ENCODE measurements around the gene ADAP1.

The ADAP1 gene

DNA sequence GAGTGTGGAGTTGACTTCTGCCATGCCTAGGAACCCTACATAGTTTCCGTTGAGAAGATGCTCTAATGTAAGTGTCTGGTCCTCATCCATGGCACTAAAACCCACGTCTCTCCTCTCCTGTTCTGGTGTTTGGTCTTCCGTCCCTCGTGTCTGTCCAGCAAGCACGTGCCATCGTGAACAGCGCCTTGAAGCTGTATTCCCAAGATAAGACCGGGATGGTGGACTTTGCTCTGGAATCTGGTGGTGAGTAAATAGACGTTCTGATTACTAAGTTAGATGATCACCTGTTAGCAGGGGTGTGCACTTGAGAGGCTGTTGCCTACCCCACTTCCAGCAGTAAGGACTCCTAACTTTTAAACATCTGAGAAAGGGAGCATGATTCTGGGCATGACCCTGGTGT lies 93.3 kb downstream of the ADAP1 start:
- DNase-seq: no peak
- ATAC-seq: no peak

DNA sequence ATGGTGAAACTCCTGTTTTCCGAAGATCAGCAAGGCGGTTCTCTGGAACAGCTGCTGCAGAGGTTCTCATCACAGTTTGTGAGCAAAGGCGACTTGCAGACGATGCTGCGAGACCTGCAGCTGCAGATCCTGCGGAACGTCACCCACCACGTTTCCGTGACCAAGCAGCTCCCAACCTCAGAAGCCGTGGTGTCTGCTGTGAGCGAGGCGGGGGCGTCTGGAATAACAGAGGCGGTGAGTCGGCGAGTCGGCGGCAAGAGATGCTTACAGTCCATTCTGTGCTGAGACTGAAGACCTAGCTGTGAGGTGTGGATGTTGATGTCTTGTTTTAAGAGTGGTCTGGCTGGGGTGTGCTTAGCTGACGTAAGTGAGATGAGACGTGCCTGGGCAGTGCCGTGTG lies 94.3 kb downstream of the ADAP1 start:
- ATAC-seq (no peak), DNase-seq (no peak)

- ATAC-seq (no peak), DNase-seq (no peak)
Observed at GRCh38 chr7:859359-860030, 95.0 kb downstream of the ADAP1 start.

- no peak for ATAC-seq
Observed at GRCh38 chr7:857661-858060, 96.8 kb downstream of the ADAP1 start.

DNA sequence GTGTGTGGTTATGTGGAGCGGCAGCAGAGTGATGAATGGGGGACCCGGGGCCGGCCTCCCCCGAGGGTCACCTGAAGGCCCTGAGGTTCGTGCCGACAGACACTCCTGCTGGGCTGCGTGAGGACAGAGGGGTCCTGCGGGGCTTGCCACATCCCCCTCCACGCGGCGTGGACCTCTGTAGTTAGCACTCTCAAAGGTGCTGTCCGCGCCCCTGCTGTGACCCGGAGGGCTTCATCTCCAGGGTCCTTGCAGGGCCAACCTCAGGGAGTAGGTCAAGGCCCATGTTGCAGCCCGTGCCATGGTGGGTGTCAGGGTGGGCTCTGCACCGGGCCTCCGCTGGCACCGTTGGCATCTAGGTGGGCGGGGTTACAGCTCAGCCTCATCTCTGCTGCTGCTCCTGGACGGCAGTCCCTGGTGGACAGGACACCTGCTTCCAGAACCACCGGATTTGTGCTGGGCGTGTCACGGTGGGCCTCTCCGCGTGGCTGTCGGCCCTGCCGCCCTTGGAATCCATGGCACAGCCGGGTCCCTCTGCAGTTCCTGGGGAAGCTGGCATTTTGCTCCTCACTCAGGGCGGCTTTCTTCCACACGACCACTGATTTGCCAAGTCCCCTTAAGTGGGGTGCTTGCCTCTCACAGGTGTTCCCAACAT lies 97.9 kb downstream of the ADAP1 start:
- no peak for ATAC-seq
- DNase-seq: no peak

More at GRCh38 chr7:857661-858060, 96.8 kb downstream of the ADAP1 start:
- DNase-seq: no peak

GRCh38 chr7:855686-856369 lies 98.7 kb downstream of the ADAP1 start:
- no peak for ATAC-seq
- no peak for DNase-seq

GRCh38 chr7:854118-854775 lies 100.2 kb downstream of the ADAP1 start:
- DNase-seq: no peak
- ATAC-seq: no peak

- ATAC-seq (no peak), DNase-seq (no peak)
Observed at GRCh38 chr7:853366-854117, 100.9 kb downstream of the ADAP1 start.

- ATAC-seq (no peak), DNase-seq (no peak)
Observed at GRCh38 chr7:851204-851603, 103.3 kb downstream of the ADAP1 start.

DNA sequence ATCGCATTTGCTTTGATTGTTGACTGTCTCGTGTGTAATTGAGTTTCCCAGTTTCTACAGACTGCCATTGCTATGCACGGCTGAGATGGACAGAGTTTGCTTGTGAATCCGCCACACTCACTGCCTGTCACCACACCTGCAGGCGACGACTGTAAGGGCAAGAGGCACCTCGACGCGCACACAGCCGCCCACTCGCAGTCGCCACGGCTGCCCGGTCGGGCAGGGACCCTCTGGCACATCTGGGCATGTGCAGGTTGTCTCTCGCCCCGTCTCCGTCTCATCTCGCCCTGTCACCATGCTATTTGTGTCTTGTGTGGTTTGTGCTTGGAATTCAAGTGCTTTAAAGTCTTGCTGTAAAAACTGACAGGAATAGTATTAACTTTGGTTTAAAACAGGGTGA lies 104.7 kb downstream of the ADAP1 start:
- ATAC-seq (no peak), DNase-seq (no peak)

DNA sequence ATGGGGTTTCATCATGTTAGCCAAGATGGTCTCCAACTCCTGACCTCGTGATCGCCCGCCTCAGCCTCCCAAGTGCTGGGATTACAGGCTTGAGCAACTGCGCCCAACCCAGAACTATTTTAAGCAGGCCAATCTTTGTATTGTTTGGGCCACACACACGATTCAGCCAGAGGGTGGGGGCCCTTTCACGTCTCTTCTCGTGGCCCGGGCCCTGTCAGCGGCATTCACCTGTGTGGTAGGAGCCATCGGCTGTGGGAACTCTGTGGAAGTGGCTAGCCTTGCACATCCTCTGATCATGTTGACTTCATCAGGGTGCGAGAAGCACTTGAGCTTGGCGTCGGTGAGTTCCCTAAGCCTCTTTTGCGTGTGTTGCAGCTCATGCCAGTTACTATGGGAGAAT lies 105.3 kb downstream of the ADAP1 start:
- no peak for ATAC-seq
- DNase-seq: no peak

Data from stimulated activated naive CD8-positive, alpha-beta T cell treated with anti-CD3 and anti-CD28 coated beads, Interleukin-15, Interleukin-2, amounts not matched to agents 100 U/mL and 50 U/mL, for 24 hours (primary cell).